Smooth muscle cell (in vitro differentiated cells): Measurements from ENCODE around the gene FBXO40. TPM values are rescaled to one million over a fixed set of nuclear protein-coding genes. Genes with fewer than 3 reads are reported as not detected.

Source experiments
- DNase-seq: peaks from one replicate; lab custom pipeline; 2025; ENCODE audit not compliant: unreplicated experiment; lab: John Stamatoyannopoulos, UW
- H2AFZ ChIP-seq: fragments of 200-600 bp; sonication (generic); 2 replicates; pipeline ENCODE4 v1.6.0; 2016; ENCODE audit warnings: antibody characterized with exemption, low read depth, mild to moderate bottlenecking
- H3F3A ChIP-seq: fragments of 200-600 bp; sonication (generic); 2 replicates; pipeline ENCODE4 v1.6.0; 2017; ENCODE audit warnings: antibody characterized with exemption, low read depth
- H3K27ac ChIP-seq: fragments of 200-600 bp; sonication (generic); 2 replicates; pipeline ENCODE4 v1.5.1; 2016; ENCODE audit warnings: low read depth, mild to moderate bottlenecking
- H3K27me3 ChIP-seq: fragments of 200-600 bp; sonication (generic); 2 replicates; pipeline ENCODE4 v1.6.1; 2016; ENCODE audit warnings: low read depth, mild to moderate bottlenecking
- H3K36me3 ChIP-seq: fragments of 200-600 bp; sonication (generic); 2 replicates; pipeline ENCODE4 v1.5.1; 2016; ENCODE audit warnings: low read depth
- H3K4me1 ChIP-seq: fragments of 200-600 bp; sonication (generic); 2 replicates; pipeline ENCODE4 v1.5.1; 2016; ENCODE audit warnings: low read depth
- H3K4me2 ChIP-seq: fragments of 200-600 bp; sonication (generic); 2 replicates; pipeline ENCODE4 v1.6.0; 2016; ENCODE audit warnings: mild to moderate bottlenecking
- H3K4me3 ChIP-seq: fragments of 200-600 bp; sonication (generic); 2 replicates; pipeline ENCODE4 v1.5.1; 2016; ENCODE audit warnings: mild to moderate bottlenecking
- H3K79me2 ChIP-seq: fragments of 200-600 bp; sonication (generic); 2 replicates; pipeline ENCODE4 v1.6.0; 2016; ENCODE audit warnings: low read depth, mild to moderate bottlenecking
- H3K9ac ChIP-seq: fragments of 200-600 bp; sonication (generic); 2 replicates; pipeline ENCODE4 v1.6.0; 2016; ENCODE audit warnings: low read depth
- H3K9me3 ChIP-seq: fragments of 200-600 bp; sonication (generic); replicated peaks from 2 replicates; pipeline ENCODE4 v1.5.1; 2016; ENCODE audit warnings: low read depth
- H4K20me1 ChIP-seq: fragments of 200-600 bp; sonication (generic); 2 replicates; pipeline ENCODE4 v1.6.0; 2016; ENCODE audit warnings: low read depth
- CTCF ChIP-seq: fragments of 200-600 bp; sonication (generic); IDR thresholded peaks from 2 replicates; pipeline ENCODE4 v1.5.1; 2017; ENCODE audit warnings: borderline replicate concordance, mild to moderate bottlenecking, antibody characterized with exemption; ENCODE audit not compliant: insufficient read depth, poor library complexity, severe bottlenecking
- WGBS: methylation state at CpG from one replicate; pipeline ENCODE4 v1.1.7; 2016; ENCODE audit warnings: low lambda C conversion rate; 5-methylcytosine and 5-hydroxymethylcytosine counted together
- polyA plus RNA-seq: library from polyadenylated mRNA; unstranded; fragments of >200 nt; fragmentation: Nextera tagmentation; extraction: Ambion mirVana; gene quantifications from 2 replicates; pipeline ENCODE4 v1.2.1, GENCODE V29; 2016
- total RNA-seq: library from RNA; depleted of rRNA; stranded (reverse); fragments of >200 nt; gene quantifications from 2 replicates; pipeline ENCODE4 v1.2.3, GENCODE V29; 2014

The FBXO40 gene
- total and polyA plus RNA-seq, 2 experiments from 2014 or later, result not detected

- Histone ChIP-seq H3K4me1 (no peaks in the 10 kb centered on the region), H3K4me2 (no peak overlapping the region), H2AFZ (no peak overlapping the region), H3K4me3 (no peak overlapping the region), H3F3A (no peaks in the 10 kb centered on the region), H3K36me3 (no peaks in the 10 kb centered on the region), H3K79me2 (no peaks in the 10 kb centered on the region), H3K27ac (no peak overlapping the region), H4K20me1 (no peaks in the 10 kb centered on the region), H3K9me3 (no peaks in the 10 kb centered on the region), H3K27me3 (no peaks in the 10 kb centered on the region), H3K9ac (no peak overlapping the region)
- TF ChIP-seq CTCF, result no peak
- no peak for DNase-seq
- WGBS, result 92% methylated on average over 4 of the region's 4 CpGs
These were observed 33.3 kb downstream of the FBXO40 start for GRCh38 chr3:121626495-121626894.

- H3K9ac ChIP-seq, result no peak overlapping the region
- H2AFZ ChIP-seq, result no peak overlapping the region
- H3K4me3 ChIP-seq, result no peak overlapping the region
- no peak for DNase-seq
- no peaks in the 10 kb centered on the region for H4K20me1 ChIP-seq
- H3K9me3 ChIP-seq, result no peaks in the 10 kb centered on the region
- 81% methylated on average over 4 of the region's 4 CpGs for WGBS
- TF ChIP-seq CTCF, result no peak
- no peaks in the 10 kb centered on the region for H3K27me3 ChIP-seq
- H3K79me2 ChIP-seq, result no peaks in the 10 kb centered on the region
- no peak overlapping the region for H3K4me2 ChIP-seq
- H3F3A ChIP-seq, result no peaks in the 10 kb centered on the region
- no peaks in the 10 kb centered on the region for H3K36me3 ChIP-seq
- no peaks in the 10 kb centered on the region for H3K4me1 ChIP-seq
- H3K27ac ChIP-seq, result no peak overlapping the region
These were observed 34.0 kb downstream of the FBXO40 start for GRCh38 chr3:121627211-121627610.

- no peaks in the 10 kb centered on the region for H3F3A ChIP-seq
- no peak overlapping the region for H3K4me2 ChIP-seq
- H3K36me3 ChIP-seq, result no peaks in the 10 kb centered on the region
- no peaks in the 10 kb centered on the region for H4K20me1 ChIP-seq
- no peak overlapping the region for H3K4me3 ChIP-seq
- no peak overlapping the region for H2AFZ ChIP-seq
- no peak for TF ChIP-seq CTCF
- H3K9ac ChIP-seq, result no peak overlapping the region
- H3K27me3 ChIP-seq, result no peaks in the 10 kb centered on the region
- DNase-seq, result no peak
- no peaks in the 10 kb centered on the region for H3K4me1 ChIP-seq
- WGBS, result 75% methylated on average over 3 of the region's 3 CpGs
- no peaks in the 10 kb centered on the region for H3K9me3 ChIP-seq
- H3K79me2 ChIP-seq, result no peaks in the 10 kb centered on the region
- H3K27ac ChIP-seq, result no peak overlapping the region
These were observed 34.4 kb downstream of the FBXO40 start for GRCh38 chr3:121627622-121628021.

GRCh38 chr3:121629601-121630000 lies 36.4 kb downstream of the FBXO40 start:
- DNase-seq, result no peak
- no peaks in the 10 kb centered on the region for H3F3A ChIP-seq
- WGBS, result 87% methylated on average over 6 of the region's 6 CpGs
- TF ChIP-seq CTCF, result no peak
- H3K9ac ChIP-seq, result no peak overlapping the region
- no peaks in the 10 kb centered on the region for H3K9me3 ChIP-seq
- H3K27me3 ChIP-seq, result no peaks in the 10 kb centered on the region
- H3K27ac ChIP-seq, result no peak overlapping the region
- H3K4me2 ChIP-seq, result no peak overlapping the region
- H2AFZ ChIP-seq, result no peak overlapping the region
- H3K4me1 ChIP-seq, result no peaks in the 10 kb centered on the region
- no peaks in the 10 kb centered on the region for H3K36me3 ChIP-seq
- no peak overlapping the region for H3K4me3 ChIP-seq
- no peaks in the 10 kb centered on the region for H4K20me1 ChIP-seq
- no peaks in the 10 kb centered on the region for H3K79me2 ChIP-seq
